ENCODE data around the gene CSPG4.
A peak's percentile ranks its signal among the peaks of the same experiment; 100 is the strongest.
"Not testable (repeated sequence)": the region's sequence is repeated elsewhere in the genome, so short reads cannot be mapped to it uniquely, and the experiment has no call there.

CSPG4 gene

DNA sequence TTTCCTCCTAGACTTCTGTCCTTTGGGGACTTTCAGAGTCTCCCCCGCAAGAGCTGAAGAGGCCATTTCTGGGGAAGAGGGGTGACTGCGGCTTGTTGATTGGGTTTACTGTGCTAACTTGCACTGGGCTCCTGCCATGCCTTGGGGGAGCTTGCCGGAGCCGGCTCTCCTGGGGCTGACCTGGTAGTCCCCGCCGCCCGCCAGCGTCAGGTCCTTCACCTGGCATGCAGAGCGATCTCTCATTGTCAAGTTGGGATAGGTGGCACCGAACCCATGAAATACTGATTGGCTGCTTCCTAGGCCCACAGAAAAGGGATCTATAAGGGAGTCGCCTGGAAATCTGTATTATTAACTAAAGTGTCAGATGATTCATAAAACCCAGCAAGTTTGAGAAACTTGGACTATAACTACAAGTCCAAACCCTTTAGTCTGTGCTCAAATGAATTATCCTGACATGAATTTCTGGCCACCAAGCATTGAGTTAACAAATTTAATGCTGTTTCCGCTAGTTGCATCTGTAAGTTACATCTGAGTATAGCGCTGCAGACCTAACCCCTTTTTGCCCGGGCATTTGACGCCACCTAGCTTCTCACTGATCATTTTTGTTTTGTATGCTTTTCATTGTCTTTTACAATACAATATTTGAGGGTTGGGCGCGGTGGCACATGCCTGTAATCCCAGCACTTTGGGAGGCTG is 72.0 kb downstream of the CSPG4 start:
- Histone ChIP-seq H3K4me3 (peak overlapping the region; percentile 97), H3K27ac (peak overlapping the region; percentile 89 to 96)
- TF ChIP-seq, protein P1, sequence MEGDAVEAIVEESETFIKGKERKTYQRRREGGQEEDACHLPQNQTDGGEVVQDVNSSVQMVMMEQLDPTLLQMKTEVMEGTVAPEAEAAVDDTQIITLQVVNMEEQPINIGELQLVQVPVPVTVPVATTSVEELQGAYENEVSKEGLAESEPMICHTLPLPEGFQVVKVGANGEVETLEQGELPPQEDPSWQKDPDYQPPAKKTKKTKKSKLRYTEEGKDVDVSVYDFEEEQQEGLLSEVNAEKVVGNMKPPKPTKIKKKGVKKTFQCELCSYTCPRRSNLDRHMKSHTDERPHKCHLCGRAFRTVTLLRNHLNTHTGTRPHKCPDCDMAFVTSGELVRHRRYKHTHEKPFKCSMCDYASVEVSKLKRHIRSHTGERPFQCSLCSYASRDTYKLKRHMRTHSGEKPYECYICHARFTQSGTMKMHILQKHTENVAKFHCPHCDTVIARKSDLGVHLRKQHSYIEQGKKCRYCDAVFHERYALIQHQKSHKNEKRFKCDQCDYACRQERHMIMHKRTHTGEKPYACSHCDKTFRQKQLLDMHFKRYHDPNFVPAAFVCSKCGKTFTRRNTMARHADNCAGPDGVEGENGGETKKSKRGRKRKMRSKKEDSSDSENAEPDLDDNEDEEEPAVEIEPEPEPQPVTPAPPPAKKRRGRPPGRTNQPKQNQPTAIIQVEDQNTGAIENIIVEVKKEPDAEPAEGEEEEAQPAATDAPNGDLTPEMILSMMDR (IDR thresholded peaks at IDR 0.05), result no peak
- DNase-seq (ENCODE audit: low spot score), result no peak

DNA sequence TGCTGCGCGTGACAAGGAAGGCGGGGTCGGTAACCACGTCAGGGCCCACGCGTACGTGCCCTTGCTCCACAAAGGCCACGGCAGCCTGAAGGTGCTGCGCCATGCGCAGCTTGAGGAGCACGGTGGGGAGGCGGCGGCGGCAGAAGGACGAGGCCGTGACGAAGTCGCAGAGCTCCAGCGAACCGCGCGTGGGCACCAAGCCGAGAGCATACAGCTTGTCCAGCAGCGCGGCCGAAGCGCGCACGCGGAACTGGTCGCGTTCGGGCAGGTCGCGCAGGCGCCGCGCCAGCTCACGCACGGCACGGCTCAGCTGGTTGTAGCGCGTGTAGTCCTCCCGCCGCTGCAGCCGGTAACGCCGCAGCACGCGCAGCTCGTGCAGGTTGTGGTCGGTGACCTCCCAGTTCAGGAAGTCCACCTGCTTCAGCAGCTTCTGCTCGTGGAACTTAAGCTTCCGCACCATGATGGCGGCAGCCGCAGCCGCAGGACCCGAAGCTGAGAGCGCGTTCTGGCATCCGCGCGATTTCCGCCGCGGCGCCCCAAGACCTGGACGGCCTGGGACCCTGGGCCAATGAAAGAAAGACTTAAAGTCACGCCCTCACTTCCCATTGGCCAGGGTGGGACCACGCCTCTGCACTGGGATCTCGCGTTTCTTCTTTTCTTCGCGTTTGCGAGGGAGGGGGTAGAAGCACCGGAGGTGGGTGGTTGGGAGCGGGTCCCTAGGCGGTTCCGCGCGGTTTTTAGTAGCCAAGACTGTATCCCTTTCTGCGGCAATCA is 72.8 kb downstream of the CSPG4 start, which contains the start of gene IMP3:
TSS of gene IMP3 (minus strand) at position 516 of the 774 bp plus-strand sequence. CDS start at position 460, 56 bp downstream.
- Histone ChIP-seq H3K4me3 (peak within 1 kb of the TSS; percentile 97), H3K27ac (peak within 1 kb of the TSS; percentile 89 to 96)
- TF ChIP-seq, protein P1 (IDR thresholded peaks at IDR 0.05), result no peak
- peak; percentile 97 for DNase-seq (ENCODE audit: low spot score)

DNA sequence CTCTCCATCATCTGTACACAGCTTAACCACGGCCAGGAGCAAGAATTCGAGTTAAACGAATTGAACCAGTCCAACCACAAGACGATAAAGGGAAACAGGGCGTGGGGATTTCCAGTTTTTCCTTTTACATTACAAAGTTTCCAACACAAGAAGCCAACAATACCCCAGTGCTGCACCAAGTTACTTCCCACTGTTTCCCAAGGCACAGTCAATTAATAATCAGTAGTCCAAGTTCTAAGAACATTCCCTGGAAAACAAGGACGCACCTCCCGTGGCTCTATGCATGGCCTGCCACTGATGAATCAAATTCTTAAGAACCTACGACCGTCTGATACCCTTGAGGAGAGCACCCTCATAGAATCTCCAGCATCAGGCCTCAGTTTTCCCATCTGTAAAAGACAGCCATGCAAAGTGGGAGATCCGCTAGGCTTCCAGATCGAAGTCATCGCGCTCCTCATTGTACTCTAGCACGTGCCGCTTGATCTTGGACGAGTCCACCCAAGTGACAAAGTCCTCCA is 73.4 kb downstream of the CSPG4 start:
- TF ChIP-seq, protein P1 (IDR thresholded peaks at IDR 0.05), result no peak
- Histone ChIP-seq H3K27ac (peak overlapping the region; percentile 89 to 96), H3K4me3 (peak overlapping the region; percentile 97)
- no peak for DNase-seq (ENCODE audit: low spot score)

DNA sequence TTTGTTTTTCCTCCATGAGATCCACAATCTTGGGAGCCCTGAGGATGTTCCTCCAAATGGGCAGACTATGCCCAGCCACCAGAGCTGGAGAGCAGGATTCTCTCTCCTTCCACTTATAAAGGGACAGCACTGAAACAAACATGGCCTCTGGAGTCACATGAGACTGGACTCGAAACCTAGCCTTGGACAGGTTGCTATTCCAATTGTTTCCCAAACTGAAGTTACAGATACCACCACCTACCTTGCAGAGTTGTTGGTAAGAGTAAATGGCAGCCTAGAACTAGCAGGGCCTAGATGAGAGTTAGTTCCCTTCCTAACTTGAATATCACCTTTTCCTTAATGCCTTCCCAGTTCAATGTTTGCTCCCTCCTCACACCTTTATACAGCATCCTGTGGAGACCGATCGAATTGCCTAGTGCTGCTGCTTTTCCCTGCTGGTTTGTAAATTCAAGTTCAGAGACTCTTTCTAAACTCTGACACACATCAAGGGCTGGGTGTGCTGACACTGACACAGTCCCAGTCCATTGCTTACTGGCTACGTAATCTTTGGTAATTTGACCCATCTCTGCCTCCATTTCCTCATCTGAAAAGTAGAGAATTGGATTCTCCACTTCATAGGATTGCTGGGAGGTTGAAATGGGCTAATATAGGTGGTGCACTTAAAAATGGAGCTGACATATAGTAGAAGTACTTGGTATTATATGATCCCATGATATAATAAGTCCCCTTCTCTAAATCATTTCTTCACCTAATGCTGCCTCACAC is 75.2 kb downstream of the CSPG4 start:
- Histone ChIP-seq H3K4me3 (peak overlapping the region; percentile 97), H3K27ac (peak overlapping the region; percentile 76 to 89)
- TF ChIP-seq, protein P1 (IDR thresholded peaks at IDR 0.05), result no peak
- DNase-seq (ENCODE audit: low spot score), result no peak

DNA sequence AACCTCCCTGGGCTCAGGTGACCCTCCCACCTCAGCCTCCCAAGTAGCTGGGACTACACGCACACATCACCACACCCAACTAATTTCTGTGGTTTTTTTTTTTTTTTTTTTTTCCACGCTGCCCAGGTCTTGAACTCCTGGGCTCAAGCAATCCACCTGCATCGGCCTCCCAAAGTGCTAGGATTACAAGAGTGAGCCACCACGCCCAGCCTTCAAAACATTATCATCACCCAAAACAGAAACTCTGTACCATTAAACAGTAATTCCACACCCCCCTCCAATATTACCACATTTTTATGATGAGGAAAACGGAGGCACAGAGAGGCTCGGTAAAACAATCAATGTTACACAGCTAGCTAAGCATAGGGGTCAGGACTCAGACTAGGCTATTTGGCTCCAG is 76.6 kb downstream of the CSPG4 start:
- DNase-seq (ENCODE audit: low spot score), result no peak
- Histone ChIP-seq H3K4me3 (no peak overlapping the region), H3K27ac (no peak overlapping the region)
- TF ChIP-seq, protein P1 (IDR thresholded peaks at IDR 0.05), result no peak

DNA sequence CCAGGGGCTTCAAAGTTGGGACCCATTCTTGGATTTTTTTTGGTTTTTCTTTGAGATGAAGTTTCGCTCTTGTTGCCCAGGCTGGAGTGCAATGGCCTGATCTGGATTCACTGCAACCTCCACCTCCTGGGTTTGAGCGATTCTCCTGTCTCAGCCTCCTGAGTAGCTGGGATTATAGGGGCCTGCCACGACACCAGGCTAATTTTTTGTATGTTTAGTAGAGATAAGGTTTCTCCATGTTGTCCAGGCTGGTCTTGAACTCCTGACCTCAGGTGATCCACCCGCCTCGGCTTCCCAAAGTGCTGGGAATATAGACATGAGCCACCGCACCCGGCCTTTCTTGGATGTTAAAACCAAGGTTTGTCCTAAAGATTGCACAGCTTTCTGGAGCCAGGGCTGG is 78.7 kb downstream of the CSPG4 start:
- DNase-seq (ENCODE audit: low spot score); H3K27ac ChIP-seq; H3K4me3 ChIP-seq: not testable (repeated sequence)

DNA sequence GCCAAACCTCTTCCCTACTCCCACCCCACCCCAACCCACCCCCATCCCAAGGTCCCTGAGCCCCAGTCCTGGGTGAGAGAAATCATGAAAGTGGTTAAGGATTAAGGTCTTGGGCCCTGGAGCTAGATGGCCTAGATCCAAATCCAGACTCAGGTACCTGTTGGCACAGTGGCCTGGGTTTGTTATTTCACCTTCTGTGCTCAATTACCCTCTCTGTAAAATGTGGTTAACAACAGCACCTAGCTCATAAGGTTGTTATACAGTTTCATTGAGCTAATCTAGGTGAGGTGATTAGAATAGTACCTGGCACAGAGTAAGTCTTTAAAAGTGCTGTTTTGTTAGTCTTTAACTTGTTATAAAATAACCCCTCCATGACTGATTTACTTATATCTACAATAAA is 80.7 kb downstream of the CSPG4 start:
- Histone ChIP-seq H3K4me3 (no peak overlapping the region), H3K27ac (no peak overlapping the region)
- DNase-seq (ENCODE audit: low spot score), result no peak
- TF ChIP-seq, protein P1 (IDR thresholded peaks at IDR 0.05), result no peak

All from coronary artery (tissue), 2 donors.